OCI-LY7 (cell line): ENCODE results near the gene NIPBL.

Source experiments
- CTCF ChIP-seq: fragments of 200-600 bp; sonication (generic); conservative IDR thresholded peaks from 2 replicates; pipeline ENCODE4 v1.5.1; 2014; ENCODE audit warnings: mild to moderate bottlenecking, antibody characterized with exemption, low read length, moderate library complexity, mixed read lengths
- EZH2phosphoT487 ChIP-seq: fragments of 200-600 bp; sonication (generic); IDR thresholded peaks from 2 replicates; pipeline ENCODE4 v1.6.1; 2018; ENCODE audit warnings: low read depth, borderline replicate concordance, mild to moderate bottlenecking, mixed run types, antibody characterized with exemption, low read length, moderate library complexity, mixed read lengths

- TF ChIP-seq CTCF: no peak
- TF ChIP-seq EZH2phosphoT487: no peak
Measured at GRCh38 chr5:36969700-36970395, 93.3 kb downstream of the NIPBL start.
